GM12873 (cell line): ENCODE measurements around the gene FASTKD1.

Source experiments
- CTCF ChIP-seq: IDR thresholded peaks from 2 replicates; pipeline ENCODE4 v1.5.1; 2012; ENCODE audit warnings: low read depth, mild to moderate bottlenecking, moderate library complexity, low read length, control low read depth; ENCODE audit not compliant: insufficient read depth; ENCODE audit errors: missing control alignments

FASTKD1 gene

GRCh38 chr2:169546756-169547155 is 26.9 kb downstream of the FASTKD1 start:
- TF ChIP-seq CTCF, result no peak

- no peak for TF ChIP-seq CTCF
These were observed 31.2 kb downstream of the FASTKD1 start for GRCh38 chr2:169542433-169542832.

GRCh38 chr2:169540146-169540545 is 33.5 kb downstream of the FASTKD1 start:
- TF ChIP-seq CTCF, result no peak

GRCh38 chr2:169528271-169528701 is 45.4 kb downstream of the FASTKD1 start:
- TF ChIP-seq CTCF, result peak; percentile 92

- no peak for TF ChIP-seq CTCF
These were observed 47.2 kb downstream of the FASTKD1 start for GRCh38 chr2:169526451-169526850.

GRCh38 chr2:169525434-169525833 is 48.2 kb downstream of the FASTKD1 start:
- TF ChIP-seq CTCF, result no peak

GRCh38 chr2:169523681-169524080 is 50.0 kb downstream of the FASTKD1 start:
- no peak for TF ChIP-seq CTCF

GRCh38 chr2:169520896-169521295 is 52.8 kb downstream of the FASTKD1 start:
- TF ChIP-seq CTCF, result no peak
